OCI-LY3 (cell line): ENCODE measurements around the gene CTNNA3.

ENCODE experiments used
- H2AFZ ChIP-seq: fragments of 200-600, 300-600 bp; shearing (Covaris generic); 2 replicates; pipeline ENCODE4 v1.6.0; 2014; ENCODE audit warnings: antibody characterized with exemption, low read depth, low read length
- H3K27ac ChIP-seq: fragments of 200-600, 300-600 bp; sonication (generic); 2 replicates; pipeline ENCODE4 v1.5.1; 2014; ENCODE audit warnings: mild to moderate bottlenecking, low read length, moderate library complexity, mixed read lengths
- H3K27me3 ChIP-seq: fragments of 200-600, 300-600 bp; sonication (generic); 2 replicates; pipeline ENCODE4 v1.6.1; 2014; ENCODE audit warnings: low read depth, low read length, mixed read lengths
- H3K36me3 ChIP-seq: fragments of 200-600, 300-600 bp; sonication (generic); replicated peaks from 2 replicates; pipeline ENCODE3; 2014; ENCODE audit warnings: low read depth, low read length, mixed read lengths
- H3K4me1 ChIP-seq: fragments of 300-600, 200-600 bp; sonication (generic); 2 replicates; pipeline ENCODE4 v1.6.1; 2014; ENCODE audit warnings: low read length, mixed read lengths
- H3K4me2 ChIP-seq: fragments of 200-600, 300-600 bp; sonication (generic); 2 replicates; pipeline ENCODE4 v1.6.1; 2014; ENCODE audit warnings: low read length, mixed read lengths
- H3K4me3 ChIP-seq: fragments of 300-600, 200-600 bp; sonication (generic); 2 replicates; pipeline ENCODE4 v1.5.1; 2014; ENCODE audit warnings: antibody characterized with exemption, mild to moderate bottlenecking, low read length, moderate library complexity
- H3K79me2 ChIP-seq: fragments of 300-600, 200-600 bp; shearing (Covaris generic); 2 replicates; pipeline ENCODE4 v1.6.1; 2014; ENCODE audit warnings: mild to moderate bottlenecking, low read length, mixed read lengths
- H3K9ac ChIP-seq: fragments of 300-600, 200-600 bp; shearing (Covaris generic); 2 replicates; pipeline ENCODE4 v1.6.0; 2014; ENCODE audit warnings: mild to moderate bottlenecking, low read length, moderate library complexity
- H3K9me3 ChIP-seq: fragments of 200-600, 300-600 bp; shearing (Covaris generic); 2 replicates; pipeline ENCODE4 v1.6.1; 2014; ENCODE audit warnings: low read length, mixed read lengths; ENCODE audit not compliant: insufficient read depth
- H4K20me1 ChIP-seq: fragments of 200-600, 300-600 bp; sonication (generic); 2 replicates; pipeline ENCODE4 v1.6.1; 2016; ENCODE audit warnings: low read length, mixed read lengths; ENCODE audit not compliant: insufficient read depth
- CTCF ChIP-seq: fragments of 200-600, 300-600 bp; sonication (generic); IDR thresholded peaks from 2 replicates; pipeline ENCODE4 v1.5.1; 2014; ENCODE audit warnings: antibody characterized with exemption, low read length, low read depth
- EZH2phosphoT487 ChIP-seq: fragments of 200-600 bp; shearing (Covaris generic); IDR thresholded peaks from 2 replicates; pipeline ENCODE4 v1.6.1; 2018; ENCODE audit warnings: antibody characterized with exemption, mixed run types, low read depth

CTNNA3 gene

GRCh38 chr10:66931340-66931948 lies 764.6 kb downstream of the CTNNA3 start:
- H3K9ac ChIP-seq = no peak overlapping the region
- H3K4me3 ChIP-seq = no peak overlapping the region
- H3K36me3 ChIP-seq = no peaks in the 10 kb centered on the region
- H3K27ac ChIP-seq = no peak overlapping the region
- H3K4me1 ChIP-seq = no peaks in the 10 kb centered on the region
- no peak overlapping the region for H2AFZ ChIP-seq
- TF ChIP-seq CTCF = peak; percentile 79
- TF ChIP-seq EZH2phosphoT487 = no peak
- peaks cover 6% of the 10 kb centered on the region for H3K27me3 ChIP-seq
- no peak overlapping the region for H3K4me2 ChIP-seq
- no peaks in the 10 kb centered on the region for H3K79me2 ChIP-seq
- H3K9me3 ChIP-seq = no peaks in the 10 kb centered on the region
- no peaks in the 10 kb centered on the region for H4K20me1 ChIP-seq

DNA sequence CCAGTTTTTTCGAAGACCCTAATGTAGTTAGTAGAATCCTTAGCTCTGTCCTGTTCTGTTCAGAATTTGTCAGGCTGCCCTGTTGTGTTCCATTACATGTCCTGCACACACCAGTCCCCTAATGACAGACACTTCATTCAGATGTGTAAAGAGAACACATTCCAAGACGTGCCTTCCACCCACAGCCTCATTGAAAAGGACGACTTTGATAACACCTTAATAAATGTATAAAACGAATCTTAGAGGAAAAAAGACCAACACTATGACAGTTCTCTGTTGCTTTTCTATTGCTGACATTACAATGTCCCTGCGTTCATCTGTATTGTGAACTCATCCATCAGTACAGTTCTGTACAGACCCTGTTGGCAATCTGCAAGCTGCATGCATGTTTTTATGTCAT lies 766.6 kb downstream of the CTNNA3 start:
- H3K4me2 ChIP-seq = no peak overlapping the region
- no peak for TF ChIP-seq CTCF
- no peak for TF ChIP-seq EZH2phosphoT487
- H2AFZ ChIP-seq = no peak overlapping the region
- H3K4me1 ChIP-seq = peaks cover 7% of the 10 kb centered on the region; the same call in 1 of the 2 replicates
- H4K20me1 ChIP-seq = no peaks in the 10 kb centered on the region
- H3K27ac ChIP-seq = no peak overlapping the region
- no peaks in the 10 kb centered on the region for H3K36me3 ChIP-seq
- H3K79me2 ChIP-seq = no peaks in the 10 kb centered on the region
- no peaks in the 10 kb centered on the region for H3K9me3 ChIP-seq
- peaks cover 6% of the 10 kb centered on the region for H3K27me3 ChIP-seq
- no peak overlapping the region for H3K9ac ChIP-seq
- H3K4me3 ChIP-seq = no peak overlapping the region

- Histone ChIP-seq H3K36me3 (no peaks in the 10 kb centered on the region), H3K9ac (no peak overlapping the region), H2AFZ (no peak overlapping the region), H3K9me3 (no peaks in the 10 kb centered on the region), H3K27me3 (peaks cover 6% of the 10 kb centered on the region), H3K27ac (no peak overlapping the region), H3K4me3 (no peak overlapping the region), H3K79me2 (no peaks in the 10 kb centered on the region), H3K4me2 (no peak overlapping the region), H3K4me1 (peaks cover 7% of the 10 kb centered on the region; the same call in 1 of the 2 replicates), H4K20me1 (no peaks in the 10 kb centered on the region)
- TF ChIP-seq EZH2phosphoT487 (no peak), CTCF (no peak)
These were observed 767.2 kb downstream of the CTNNA3 start for GRCh38 chr10:66928776-66929175.

GRCh38 chr10:66927971-66928770 lies 767.8 kb downstream of the CTNNA3 start:
- H3K79me2 ChIP-seq = no peaks in the 10 kb centered on the region
- no peak overlapping the region for H3K27ac ChIP-seq
- H3K27me3 ChIP-seq = peaks cover 6% of the 10 kb centered on the region
- no peak overlapping the region for H3K4me3 ChIP-seq
- no peaks in the 10 kb centered on the region for H3K9me3 ChIP-seq
- TF ChIP-seq CTCF (no peak), EZH2phosphoT487 (no peak)
- H3K4me2 ChIP-seq = no peak overlapping the region
- H2AFZ ChIP-seq = no peak overlapping the region
- no peak overlapping the region for H3K9ac ChIP-seq
- H3K36me3 ChIP-seq = no peaks in the 10 kb centered on the region
- peaks cover 7% of the 10 kb centered on the region; the same call in 1 of the 2 replicates for H3K4me1 ChIP-seq
- H4K20me1 ChIP-seq = no peaks in the 10 kb centered on the region
